Fibroblast of the aortic adventitia (primary cell): ENCODE results near the gene SYNGR3. TPM values are rescaled to one million over a fixed set of nuclear protein-coding genes. Genes with fewer than 3 reads are reported as not detected.

Experiments used
- DNase-seq: peaks from one replicate; pipeline ENCODE4 v3.0.0-alpha.2; 2010; ENCODE audit warnings: low read depth
- H3K4me3 ChIP-seq: 2 replicates; pipeline ENCODE4 v1.5.1; 2011; ENCODE audit warnings: low read depth, mild to moderate bottlenecking, control low read depth, low read length, moderate library complexity
- CTCF ChIP-seq: IDR thresholded peaks from 2 replicates; pipeline ENCODE4 v1.5.1; 2011; ENCODE audit warnings: mild to moderate bottlenecking, low read length, control low read depth, inconsistent platforms; ENCODE audit not compliant: insufficient read depth
- total RNA-seq: library from RNA; depleted of rRNA; stranded (reverse); fragments of >200 nt; gene quantifications from 2 replicates; pipeline ENCODE4 v1.2.3, GENCODE V29; 2012; ENCODE audit warnings: low replicate concordance

Gene SYNGR3
- total RNA-seq, 1 donor, result 1.4 TPM

GRCh38 chr16:2028146-2028545, 38.4 kb downstream of the SYNGR3 start:
- DNase-seq, result no peak
- peak overlapping the region; percentile 67 for H3K4me3 ChIP-seq

GRCh38 chr16:2028620-2029220, 39.0 kb downstream of the SYNGR3 start:
- DNase-seq, result no peak
- no peak overlapping the region for H3K4me3 ChIP-seq
- TF ChIP-seq CTCF, result no peak

More at GRCh38 chr16:2028146-2028545, 38.4 kb downstream of the SYNGR3 start:
- no peak for TF ChIP-seq CTCF

- H3K4me3 ChIP-seq, result no peak overlapping the region
- no peak for TF ChIP-seq CTCF
- no peak for DNase-seq
These were observed 39.6 kb downstream of the SYNGR3 start for GRCh38 chr16:2029350-2029749.

- DNase-seq, result no peak
- no peak for TF ChIP-seq CTCF
- H3K4me3 ChIP-seq, result no peak overlapping the region
These were observed 40.3 kb downstream of the SYNGR3 start for GRCh38 chr16:2030036-2030435.

- TF ChIP-seq CTCF, result no peak
- H3K4me3 ChIP-seq, result no peak overlapping the region
- DNase-seq, result no peak
These were observed 41.4 kb downstream of the SYNGR3 start for GRCh38 chr16:2031081-2031577.

- H3K4me3 ChIP-seq, result no peak overlapping the region
- TF ChIP-seq CTCF, result no peak
- DNase-seq, result no peak
These were observed 42.7 kb downstream of the SYNGR3 start for GRCh38 chr16:2032285-2033056.
